HFF-Myc (cell line): ENCODE data around the gene ADAMTS8.

ENCODE experiments used
- DNase-seq: peaks from one replicate; pipeline ENCODE4 v3.0.0-alpha.2; 2011; ENCODE audit warnings: low read depth; ENCODE audit errors: extremely low read depth
- H3K4me3 ChIP-seq: replicated peaks from 2 replicates; pipeline ENCODE4 v1.5.1; 2011; ENCODE audit warnings: low read depth, mild to moderate bottlenecking, control low read depth, low read length
- CTCF ChIP-seq: IDR thresholded peaks from 2 replicates; pipeline ENCODE4 v1.5.1; 2012; ENCODE audit warnings: mild to moderate bottlenecking, low read depth, low read length, control low read depth; ENCODE audit errors: missing control alignments

Gene ADAMTS8

DNA sequence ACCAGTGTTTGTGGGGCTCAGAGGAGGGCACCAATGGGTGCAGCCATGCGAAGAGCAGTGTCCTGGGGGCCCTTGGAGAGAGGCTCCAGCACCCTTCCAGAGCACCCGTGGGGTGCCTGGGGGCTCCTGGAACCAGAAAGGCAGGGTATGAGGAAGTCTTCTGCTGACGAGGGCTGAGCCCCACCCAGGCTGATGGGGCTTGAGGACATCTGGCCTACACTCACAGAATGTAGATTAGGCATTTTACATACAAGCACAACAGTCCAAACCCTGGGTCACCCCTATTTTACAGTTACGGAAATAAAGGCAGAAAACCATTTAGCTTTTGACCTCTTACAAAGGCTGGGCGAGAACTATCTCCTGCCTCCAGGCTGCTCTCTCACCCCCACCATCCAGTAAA, 47.6 kb downstream of the ADAMTS8 start:
- DNase-seq, result no peak
- H3K4me3 ChIP-seq, result no peak overlapping the region
- no peak for TF ChIP-seq CTCF

GRCh38 chr11:130379276-130379675, 49.1 kb downstream of the ADAMTS8 start:
- TF ChIP-seq CTCF, result no peak
- H3K4me3 ChIP-seq, result no peak overlapping the region
- DNase-seq, result no peak

GRCh38 chr11:130370845-130371590, 57.4 kb downstream of the ADAMTS8 start:
- H3K4me3 ChIP-seq, result no peak overlapping the region
- TF ChIP-seq CTCF, result no peak
- no peak for DNase-seq

DNA sequence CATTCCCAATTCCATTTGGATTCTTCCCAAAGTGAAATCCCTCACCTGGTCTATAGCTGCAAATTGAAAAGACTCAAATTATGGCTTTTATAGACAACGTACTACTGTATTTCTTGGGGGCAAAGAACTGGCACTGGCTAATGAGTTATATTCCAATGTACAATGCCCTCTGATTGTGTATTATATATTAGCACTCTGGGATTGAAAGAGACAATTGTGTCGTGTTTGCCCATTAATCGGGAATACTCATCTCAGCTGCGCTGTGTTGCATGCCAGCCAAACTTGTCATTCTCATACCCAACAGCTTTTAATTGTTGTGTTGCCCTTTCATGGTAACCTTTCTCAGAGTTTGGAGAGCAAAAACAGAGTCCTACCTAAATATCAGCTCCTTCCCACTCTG, 58.7 kb downstream of the ADAMTS8 start:
- DNase-seq, result no peak
- no peak overlapping the region for H3K4me3 ChIP-seq
- no peak for TF ChIP-seq CTCF

DNA sequence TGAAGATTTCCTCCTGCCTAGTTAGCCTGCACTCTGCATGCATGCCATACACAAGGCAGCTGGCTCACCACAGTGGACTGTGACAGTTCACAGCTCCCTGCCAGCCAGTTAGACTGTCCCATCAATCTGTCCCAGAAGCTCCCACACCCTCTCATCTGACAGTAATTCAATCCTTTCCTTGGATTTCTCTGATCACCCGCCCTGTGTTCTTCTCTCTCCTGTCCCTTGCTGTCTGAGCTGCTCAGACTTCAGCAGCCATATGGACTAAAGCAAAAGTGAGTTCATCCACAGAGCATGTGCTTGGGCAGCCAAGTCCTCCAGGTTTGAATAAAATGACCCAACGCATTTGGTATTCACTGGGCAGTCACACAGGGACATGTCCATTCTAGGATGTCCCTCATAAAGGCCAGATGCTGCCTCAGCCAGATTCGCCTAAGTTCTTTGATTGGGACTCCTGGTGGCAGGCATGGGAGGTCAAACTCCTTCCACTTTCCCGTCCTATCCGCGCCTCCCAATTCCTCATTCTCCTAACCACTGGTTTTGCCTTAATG, 59.2 kb downstream of the ADAMTS8 start:
- H3K4me3 ChIP-seq, result no peak overlapping the region
- no peak for DNase-seq

GRCh38 chr11:130359419-130359818, 69.0 kb downstream of the ADAMTS8 start:
- TF ChIP-seq CTCF, result no peak
- DNase-seq, result no peak
- H3K4me3 ChIP-seq, result no peak overlapping the region

More for the DNA sequence above, 59.2 kb downstream of the ADAMTS8 start:
- no peak for TF ChIP-seq CTCF
